ENCODE measurements around the gene PDE4B. TPM values are rescaled to one million over a fixed set of nuclear protein-coding genes. Genes with fewer than 3 reads are reported as not detected.
"Not testable (repeated sequence)": the region's sequence is repeated elsewhere in the genome, so short reads cannot be mapped to it uniquely, and the experiment has no call there.

Gene PDE4B
- polyA plus RNA-seq, 1 donor from 2014 or later, result 135 TPM

- no peak for TF ChIP-seq EP300 (conservative IDR thresholded peaks at IDR 0.05; ENCODE audit: poor library complexity, severe bottlenecking)
- no peak for TF ChIP-seq TAF1 (IDR thresholded peaks at IDR 0.05; ENCODE audit: low read depth)
- no peak for TF ChIP-seq EZH2 (IDR thresholded peaks at IDR 0.05; ENCODE audit: borderline replicate concordance, insufficient read depth, low read length, poor library complexity, severe bottlenecking)
- no peak for TF ChIP-seq REST (IDR thresholded peaks at IDR 0.05; ENCODE audit: borderline replicate concordance)
- no peak for TF ChIP-seq SMC3 (conservative IDR thresholded peaks at IDR 0.05; ENCODE audit: poor library complexity)
- TF ChIP-seq POLR2AphosphoS5 (IDR thresholded peaks at IDR 0.05), result no peak
- TF ChIP-seq CTCF (IDR thresholded peaks at IDR 0.05; ENCODE audit: poor library complexity, severe bottlenecking), result no peak
- TF ChIP-seq RAD21 (conservative IDR thresholded peaks at IDR 0.05), result no peak
- no peak for TF ChIP-seq MXI1 (conservative IDR thresholded peaks at IDR 0.05; ENCODE audit: poor library complexity, severe bottlenecking)
- no peaks in the 10 kb centered on the region for H3K36me3 ChIP-seq (ENCODE audit: insufficient read depth, low read length)
Observed at GRCh38 chr1:65850281-65850680, 57.6 kb downstream of the PDE4B start.

GRCh38 chr1:65856591-65856990, 63.9 kb downstream of the PDE4B start:
- H3F3A ChIP-seq (ENCODE audit: insufficient read depth, low read length, poor library complexity, severe bottlenecking); H3K9me3 ChIP-seq (ENCODE audit: low read length); H3K9ac ChIP-seq (ENCODE audit: low read length); H4K20me1 ChIP-seq (ENCODE audit: insufficient read depth); H3K27ac ChIP-seq (ENCODE audit: low read length); H3K79me2 ChIP-seq (replicated peaks; ENCODE audit: insufficient read depth, low read length); H3K27me3 ChIP-seq (ENCODE audit: insufficient read depth, low read depth, low read length); H3K36me3 ChIP-seq (ENCODE audit: insufficient read depth, low read length); H3K4me2 ChIP-seq (ENCODE audit: low read length); H3K9me2 ChIP-seq (ENCODE audit: insufficient read depth, low read length); H2AFZ ChIP-seq (ENCODE audit: low read depth, low read length); H3K4me3 ChIP-seq (ENCODE audit: low read length): not testable (repeated sequence)

More at GRCh38 chr1:65850281-65850680, 57.6 kb downstream of the PDE4B start:
- Histone ChIP-seq H3K9me2 (ENCODE audit: insufficient read depth, low read length) (no peaks in the 10 kb centered on the region), H3K27me3 (ENCODE audit: insufficient read depth, low read depth, low read length) (no peaks in the 10 kb centered on the region), H3K9ac (ENCODE audit: low read length) (no peak overlapping the region), H3K4me3 (ENCODE audit: low read length) (no peak overlapping the region), H2AFZ (ENCODE audit: low read depth, low read length) (no peak overlapping the region), H3K27ac (ENCODE audit: low read length) (no peak overlapping the region), H3K79me2 (replicated peaks; ENCODE audit: insufficient read depth, low read length) (no peaks in the 10 kb centered on the region), H3K4me2 (ENCODE audit: low read length) (no peak overlapping the region), H4K20me1 (ENCODE audit: insufficient read depth) (no peaks in the 10 kb centered on the region), H3F3A (ENCODE audit: insufficient read depth, low read length, poor library complexity, severe bottlenecking) (no peaks in the 10 kb centered on the region), H3K9me3 (ENCODE audit: low read length) (no peaks in the 10 kb centered on the region)

GRCh38 chr1:65866439-65866838, 73.7 kb downstream of the PDE4B start:
- Histone ChIP-seq H2AFZ (ENCODE audit: low read depth, low read length) (no peak overlapping the region), H3F3A (ENCODE audit: insufficient read depth, low read length, poor library complexity, severe bottlenecking) (no peaks in the 10 kb centered on the region), H3K9ac (ENCODE audit: low read length) (no peak overlapping the region), H3K9me3 (ENCODE audit: low read length) (no peaks in the 10 kb centered on the region), H3K36me3 (ENCODE audit: insufficient read depth, low read length) (no peaks in the 10 kb centered on the region), H3K79me2 (replicated peaks; ENCODE audit: insufficient read depth, low read length) (no peaks in the 10 kb centered on the region), H3K4me2 (ENCODE audit: low read length) (no peak overlapping the region), H3K4me3 (ENCODE audit: low read length) (no peak overlapping the region), H4K20me1 (ENCODE audit: insufficient read depth) (no peaks in the 10 kb centered on the region), H3K27me3 (ENCODE audit: insufficient read depth, low read depth, low read length) (no peaks in the 10 kb centered on the region), H3K9me2 (ENCODE audit: insufficient read depth, low read length) (no peaks in the 10 kb centered on the region), H3K27ac (ENCODE audit: low read length) (no peak overlapping the region)
- TF ChIP-seq EP300 (conservative IDR thresholded peaks at IDR 0.05; ENCODE audit: poor library complexity, severe bottlenecking) (no peak), RAD21 (conservative IDR thresholded peaks at IDR 0.05) (no peak), REST (IDR thresholded peaks at IDR 0.05; ENCODE audit: borderline replicate concordance) (no peak), TAF1 (IDR thresholded peaks at IDR 0.05; ENCODE audit: low read depth) (no peak), EZH2 (IDR thresholded peaks at IDR 0.05; ENCODE audit: borderline replicate concordance, insufficient read depth, low read length, poor library complexity, severe bottlenecking) (no peak), POLR2AphosphoS5 (IDR thresholded peaks at IDR 0.05) (no peak), SMC3 (conservative IDR thresholded peaks at IDR 0.05; ENCODE audit: poor library complexity) (no peak), CTCF (IDR thresholded peaks at IDR 0.05; ENCODE audit: poor library complexity, severe bottlenecking) (no peak), MXI1 (conservative IDR thresholded peaks at IDR 0.05; ENCODE audit: poor library complexity, severe bottlenecking) (no peak)

Measured in neural cell (in vitro differentiated cells).